Right cardiac atrium (tissue), 5 donors: Measurements from ENCODE around the gene MDP1. TPM values are rescaled to one million over a fixed set of nuclear protein-coding genes. Genes with fewer than 3 reads are reported as not detected.
A peak's percentile ranks its signal among the peaks of the same experiment; 100 is the strongest.
"Not testable (repeated sequence)": the region's sequence is repeated elsewhere in the genome, so short reads cannot be mapped to it uniquely, and the experiment has no call there.

ENCODE experiments used
- ATAC-seq, 2 donors: fragments of 200-7000 bp; cut with Tn5 transposase; one replicate each; pipeline versions ENCODE4 v1.8.0 to v1.9.1; 2020; ENCODE audit warnings: moderate library complexity in 2 of 2, mild to moderate bottlenecking in 1 of 2
- DNase-seq, 3 donors: peaks; one replicate each; pipeline ENCODE4 v3.0.0-alpha.2; 2020
- H3K27ac ChIP-seq: one replicate; pipeline ENCODE4 v1.5.1; 2013; ENCODE audit warnings: mild to moderate bottlenecking, low read length, control low read depth, moderate library complexity
- H3K27me3 ChIP-seq: one replicate; pipeline ENCODE4 v1.6.1; 2013; ENCODE audit not compliant: control insufficient read depth, insufficient read depth
- H3K4me1 ChIP-seq: one replicate; pipeline ENCODE4 v1.6.1; 2013; ENCODE audit warnings: low read length; ENCODE audit not compliant: control insufficient read depth, insufficient read depth
- H3K4me3 ChIP-seq: one replicate; pipeline ENCODE4 v1.5.1; 2013; ENCODE audit warnings: low read length, control low read depth
- H3K9me3 ChIP-seq: one replicate; pipeline ENCODE4 v1.6.1; 2013; ENCODE audit warnings: low read length; ENCODE audit not compliant: control insufficient read depth
- WGBS: extraction: QIAGEN DNeasy Blood & Tissue Kit; methylation state at CpG from one replicate; pipeline ENCODE4 v1.1.7; 2013; 5-methylcytosine and 5-hydroxymethylcytosine counted together
- intact Hi-C, 4 donors: fragments of 100-400 bp; cut with DNase I; formaldehyde crosslinking; loops; one replicate each; pipeline versions ENCODE4 v1.11.0 to v1.14.0; 2022 to 2023
- polyA plus RNA-seq: library from polyadenylated mRNA; stranded (reverse); fragments of 200-250 nt; gene quantifications from one replicate; pipeline ENCODE4 v1.2.3, GENCODE V29; 2013
- total RNA-seq, 4 donors: library from RNA; stranded (reverse); fragmentation: NEBNext Ultra II Directional; extraction: Animal tissue kit (Norgen Biotek cat#: 25700); gene quantifications; one replicate each; pipeline ENCODE4 v1.2.1, GENCODE V29; 2021
- donor health status: healthy with polysubstance abuse.
- donor health status: DM: no; HTN: yes; CAD: no.
- donor health status: DM: no; HTN: no; CAD: no.
- donor health status: DM: no; HTN: yes; CAD: no; lungs with severe emphysema.
- donor health status: DM: yes; HTN: yes; CAD: no.

Gene MDP1
- total and polyA plus RNA-seq, 5 donors: 15.7 to 26.8 (median 19.2) TPM

GRCh38 chr14:24224618-24225071 lies 8.8 kb upstream of the MDP1 start:
- ATAC-seq (peak in 1 of 2 donors; percentile 17), DNase-seq (no peak)
- no peak overlapping the region for H3K27ac ChIP-seq
- WGBS: 72% methylated on average over 7 of the region's 7 CpGs
- no peaks in the 10 kb centered on the region for H3K4me1 ChIP-seq
- intact Hi-C loops: no loop called here
- H3K4me3 ChIP-seq: no peak overlapping the region
- H3K27me3 ChIP-seq: no peaks in the 10 kb centered on the region
- no peaks in the 10 kb centered on the region for H3K9me3 ChIP-seq

- H3K9me3 ChIP-seq, intact Hi-C loops, H3K4me3 ChIP-seq, DNase-seq, H3K4me1 ChIP-seq, H3K27ac ChIP-seq, ATAC-seq, H3K27me3 ChIP-seq: not testable (repeated sequence)
- WGBS: 98% methylated on average over 4 of the region's 4 CpGs
These were observed 7.1 kb upstream of the MDP1 start for GRCh38 chr14:24222987-24223386.

GRCh38 chr14:24219521-24219920 lies 3.7 kb upstream of the MDP1 start:
- no peak for DNase-seq
- Histone ChIP-seq H3K27ac (no peak overlapping the region), H3K27me3 (no peaks in the 10 kb centered on the region), H3K9me3 (no peaks in the 10 kb centered on the region), H3K4me1 (peaks cover 2% of the 10 kb centered on the region), H3K4me3 (no peak overlapping the region)
- intact Hi-C loops: no loop called here
- WGBS: 63% methylated on average over 3 of the region's 3 CpGs
- no peak for ATAC-seq

- Histone ChIP-seq H3K27ac (no peak overlapping the region), H3K27me3 (no peaks in the 10 kb centered on the region), H3K9me3 (no peaks in the 10 kb centered on the region), H3K4me1 (peaks cover 2% of the 10 kb centered on the region), H3K4me3 (no peak overlapping the region)
- ATAC-seq (no peak), DNase-seq (no peak)
- intact Hi-C loops: no loop called here
- 87% methylated on average over 4 of the region's 4 CpGs for WGBS
These were observed 3.2 kb upstream of the MDP1 start for GRCh38 chr14:24219080-24219479.

- H3K27me3 ChIP-seq, H3K4me1 ChIP-seq, H3K4me3 ChIP-seq, DNase-seq, H3K9me3 ChIP-seq, H3K27ac ChIP-seq, intact Hi-C loops, ATAC-seq: not testable (repeated sequence)
- WGBS: 98% methylated on average over 1 of the region's 1 CpG
These were observed 1.0 kb upstream of the MDP1 start for GRCh38 chr14:24216876-24217275.

GRCh38 chr14:24216345-24216699 lies 456 bp upstream of the MDP1 start:
- Histone ChIP-seq H3K4me1 (peaks cover 2% of the 10 kb centered on the region), H3K27ac (peak overlapping the region; percentile 35), H3K9me3 (no peaks in the 10 kb centered on the region), H3K27me3 (no peaks in the 10 kb centered on the region), H3K4me3 (no peak overlapping the region)
- DNase-seq: no peak
- ATAC-seq: no peak
- 87% methylated on average over 2 of the region's 2 CpGs for WGBS
- intact Hi-C loops: no loop called here

GRCh38 chr14:24213866-24214662 lies 1.8 kb downstream of the MDP1 start:
- WGBS: 85% methylated on average over 7 of the region's 7 CpGs

GRCh38 chr14:24212924-24213865 lies 2.7 kb downstream of the MDP1 start, which contains the start of gene CHMP4A:
TSS of gene CHMP4A (minus strand) at chr14:24213488. CDS start at chr14:24213439, 49 bp downstream.
- ATAC-seq (peak; percentile 95), DNase-seq (peak; percentile 98 to 99 (median 99))
- intact Hi-C loops: no loop called here
- under 1% methylated on average over 53 of the region's 53 CpGs for WGBS
- peaks cover 2% of the 10 kb centered on the region for H3K4me1 ChIP-seq
- H3K4me3 ChIP-seq: peak within 1 kb of the TSS; percentile 61
- no peaks in the 10 kb centered on the region for H3K9me3 ChIP-seq
- H3K27ac ChIP-seq: peak within 1 kb of the TSS; percentile 99
- no peaks in the 10 kb centered on the region for H3K27me3 ChIP-seq

More at GRCh38 chr14:24213866-24214662, 1.8 kb downstream of the MDP1 start:
- Histone ChIP-seq H3K9me3 (no peaks in the 10 kb centered on the region), H3K4me3 (peak overlapping the region; percentile 23), H3K27ac (peak overlapping the region; percentile 92), H3K4me1 (peaks cover 2% of the 10 kb centered on the region), H3K27me3 (no peaks in the 10 kb centered on the region)
- DNase-seq (no peak), ATAC-seq (no peak)
- intact Hi-C loops: no loop called here

GRCh38 chr14:24211311-24211710 lies 4.6 kb downstream of the MDP1 start:
- Histone ChIP-seq H3K4me3 (no peak overlapping the region), H3K4me1 (peaks cover 2% of the 10 kb centered on the region), H3K27me3 (no peaks in the 10 kb centered on the region), H3K27ac (no peak overlapping the region), H3K9me3 (no peaks in the 10 kb centered on the region)
- WGBS: 91% methylated on average over 6 of the region's 6 CpGs
- ATAC-seq (no peak), DNase-seq (no peak)
- intact Hi-C loops: no loop called here

GRCh38 chr14:24207625-24208024 lies 8.2 kb downstream of the MDP1 start:
- intact Hi-C loops: no loop called here
- ATAC-seq (no peak), DNase-seq (no peak)
- no peaks in the 10 kb centered on the region for H3K9me3 ChIP-seq
- no peaks in the 10 kb centered on the region for H3K27me3 ChIP-seq
- no peak overlapping the region for H3K4me3 ChIP-seq
- no peak overlapping the region for H3K27ac ChIP-seq
- no peaks in the 10 kb centered on the region for H3K4me1 ChIP-seq
- 99% methylated on average over 2 of the region's 2 CpGs for WGBS

GRCh38 chr14:24207104-24207551 lies 8.7 kb downstream of the MDP1 start:
- H3K4me3 ChIP-seq: no peak overlapping the region
- WGBS: 94% methylated on average over 5 of the region's 5 CpGs
- intact Hi-C loops: no loop called here
- H3K4me1 ChIP-seq: no peaks in the 10 kb centered on the region
- H3K9me3 ChIP-seq: no peaks in the 10 kb centered on the region
- DNase-seq (no peak), ATAC-seq (no peak)
- H3K27ac ChIP-seq: no peak overlapping the region
- no peaks in the 10 kb centered on the region for H3K27me3 ChIP-seq
